Neural progenitor cell (in vitro differentiated cells): Measurements from ENCODE around the gene FUT4. TPM values are rescaled to one million over a fixed set of nuclear protein-coding genes. Genes with fewer than 3 reads are reported as not detected.

Experiments used
- DNase-seq: peaks from one replicate; pipeline ENCODE4 v3.0.0-alpha.2; 2016; ENCODE audit warnings: low spot score
- H2AFZ ChIP-seq: fragments of 200-600 bp; sonication (generic); replicated peaks from 2 replicates; pipeline ENCODE4 v1.6.1; 2016; ENCODE audit warnings: antibody characterized with exemption
- H3F3A ChIP-seq: fragments of 200-600 bp; sonication (generic); 2 replicates; pipeline ENCODE4 v1.6.1; 2016; ENCODE audit warnings: antibody characterized with exemption, low read depth
- H3K27ac ChIP-seq: fragments of 200-600 bp; sonication (generic); 2 replicates; pipeline ENCODE4 v1.5.1; 2016; ENCODE audit warnings: mild to moderate bottlenecking
- H3K27me3 ChIP-seq: fragments of 200-600 bp; sonication (generic); 2 replicates; pipeline ENCODE4 v1.6.1; 2016; ENCODE audit warnings: mild to moderate bottlenecking, moderate library complexity
- H3K36me3 ChIP-seq: fragments of 200-600 bp; sonication (generic); 2 replicates; pipeline ENCODE4 v1.5.1; 2016
- H3K4me1 ChIP-seq: fragments of 200-600 bp; sonication (generic); 2 replicates; pipeline ENCODE4 v1.6.1; 2016; ENCODE audit warnings: mixed run types
- H3K4me2 ChIP-seq: fragments of 200-600 bp; sonication (generic); 2 replicates; pipeline ENCODE4 v1.6.1; 2016
- H3K4me3 ChIP-seq: fragments of 200-600 bp; sonication (generic); 2 replicates; pipeline ENCODE4 v1.5.1; 2016
- H3K79me2 ChIP-seq: fragments of 200-600 bp; sonication (generic); 2 replicates; pipeline ENCODE4 v1.6.1; 2016; ENCODE audit warnings: low read depth
- H3K9ac ChIP-seq: fragments of 200-600 bp; sonication (generic); 2 replicates; pipeline ENCODE4 v1.6.1; 2016
- H3K9me3 ChIP-seq: fragments of 200-600 bp; sonication (generic); 2 replicates; pipeline ENCODE4 v1.5.1; 2016; ENCODE audit warnings: low read depth
- H4K20me1 ChIP-seq: fragments of 200-600 bp; sonication (generic); 2 replicates; pipeline ENCODE4 v1.6.1; 2016; ENCODE audit warnings: low read depth
- H3K27ac Mint-ChIP-seq: 3 replicates; pipeline ENCODE4 v1.8.0; 2021; ENCODE audit warnings: mixed read lengths
- H3K27me3 Mint-ChIP-seq: 2 replicates; pipeline ENCODE4 v1.8.0; 2022; ENCODE audit warnings: low read depth, mild to moderate bottlenecking, inconsistent platforms, moderate library complexity, mixed read lengths; ENCODE audit not compliant: insufficient read depth
- H3K36me3 Mint-ChIP-seq: 3 replicates; pipeline ENCODE4 v1.8.0; 2021; ENCODE audit warnings: mixed read lengths
- H3K4me1 Mint-ChIP-seq: 3 replicates; pipeline ENCODE4 v1.8.0; 2021; ENCODE audit warnings: mixed read lengths
- H3K4me3 Mint-ChIP-seq: 3 replicates; pipeline ENCODE4 v1.8.0; 2021; ENCODE audit warnings: mild to moderate bottlenecking, moderate library complexity, mixed read lengths
- H3K9me3 Mint-ChIP-seq: 3 replicates; pipeline ENCODE4 v1.8.0; 2020; ENCODE audit warnings: mixed read lengths
- CTCF ChIP-seq: fragments of 200-600 bp; sonication (generic); IDR thresholded peaks from 2 replicates; pipeline ENCODE4 v1.5.1; 2017; ENCODE audit warnings: antibody characterized with exemption, mild to moderate bottlenecking
- EZH2 ChIP-seq: fragments of 200-600 bp; sonication (generic); IDR thresholded peaks from 2 replicates; pipeline ENCODE4 v1.6.1; 2017; ENCODE audit warnings: antibody characterized with exemption, mild to moderate bottlenecking, moderate library complexity
- EZH2phosphoT487 ChIP-seq: fragments of 200-600 bp; sonication (generic); IDR thresholded peaks from 2 replicates; pipeline ENCODE4 v1.6.1; 2017; ENCODE audit warnings: antibody characterized with exemption
- total RNA-seq: library from RNA; depleted of rRNA; stranded (reverse); fragments of >200 nt; gene quantifications from 2 replicates; pipeline ENCODE4 v1.2.3, GENCODE V29; 2015; ENCODE audit warnings: low replicate concordance

The FUT4 gene
- total RNA-seq, 1 donor from 2014 or later = 2.7 TPM

- Histone ChIP-seq H2AFZ (no peak overlapping the region), H3K4me2 (no peak overlapping the region), H3K79me2 (no peaks in the 10 kb centered on the region), H3K9ac (no peak overlapping the region), H3K27ac (no peak overlapping the region), H3K4me3 (no peak overlapping the region), H3F3A (no peaks in the 10 kb centered on the region), H4K20me1 (no peaks in the 10 kb centered on the region), H3K4me1 (peaks cover 6% of the 10 kb centered on the region), H3K36me3 (no peaks in the 10 kb centered on the region), H3K9me3 (no peaks in the 10 kb centered on the region), H3K27me3 (peaks cover 13% of the 10 kb centered on the region)
- Mint-ChIP-seq H3K36me3 (no peaks in the 10 kb centered on the region), H3K27ac (no peak overlapping the region), H3K4me1 (peaks cover 7% of the 10 kb centered on the region), H3K27me3 (no peaks in the 10 kb centered on the region), H3K4me3 (no peak overlapping the region), H3K9me3 (no peaks in the 10 kb centered on the region)
- no peak for TF ChIP-seq CTCF
- no peak for TF ChIP-seq EZH2phosphoT487
- no peak for TF ChIP-seq EZH2
- DNase-seq = no peak
Observed at GRCh38 chr11:94528551-94528950, 15.2 kb upstream of the FUT4 start.

GRCh38 chr11:94532211-94532610 lies 11.5 kb upstream of the FUT4 start:
- H3K9me3 ChIP-seq = no peaks in the 10 kb centered on the region
- H3K4me2 ChIP-seq = no peak overlapping the region
- H3K9me3 Mint-ChIP-seq = no peaks in the 10 kb centered on the region

GRCh38 chr11:94533206-94533605 lies 10.5 kb upstream of the FUT4 start:
- Mint-ChIP-seq H3K27ac (no peak overlapping the region), H3K4me3 (no peak overlapping the region), H3K4me1 (no peaks in the 10 kb centered on the region), H3K36me3 (no peaks in the 10 kb centered on the region), H3K9me3 (no peaks in the 10 kb centered on the region), H3K27me3 (no peaks in the 10 kb centered on the region)
- TF ChIP-seq EZH2phosphoT487 = no peak
- TF ChIP-seq CTCF = no peak
- no peak for TF ChIP-seq EZH2
- Histone ChIP-seq H2AFZ (no peak overlapping the region), H3K4me1 (no peaks in the 10 kb centered on the region), H4K20me1 (no peaks in the 10 kb centered on the region), H3K27ac (no peak overlapping the region), H3K9me3 (no peaks in the 10 kb centered on the region), H3K9ac (no peak overlapping the region), H3K36me3 (no peaks in the 10 kb centered on the region), H3K4me3 (no peak overlapping the region), H3K4me2 (no peak overlapping the region), H3K27me3 (no peaks in the 10 kb centered on the region), H3F3A (no peaks in the 10 kb centered on the region), H3K79me2 (no peaks in the 10 kb centered on the region)
- no peak for DNase-seq

More at GRCh38 chr11:94532211-94532610, 11.5 kb upstream of the FUT4 start:
- Mint-ChIP-seq H3K27ac (no peak overlapping the region), H3K27me3 (no peaks in the 10 kb centered on the region), H3K4me1 (no peaks in the 10 kb centered on the region), H3K4me3 (no peak overlapping the region), H3K36me3 (no peaks in the 10 kb centered on the region)
- Histone ChIP-seq H3K4me3 (no peak overlapping the region), H3K27ac (no peak overlapping the region), H3K79me2 (no peaks in the 10 kb centered on the region), H3K4me1 (no peaks in the 10 kb centered on the region), H2AFZ (no peak overlapping the region), H3K9ac (no peak overlapping the region), H3K27me3 (peaks cover under 1% of the 10 kb centered on the region), H4K20me1 (no peaks in the 10 kb centered on the region), H3F3A (no peaks in the 10 kb centered on the region), H3K36me3 (no peaks in the 10 kb centered on the region)
- DNase-seq = no peak
- TF ChIP-seq EZH2 (no peak), EZH2phosphoT487 (no peak), CTCF (no peak)
